ENCODE measurements around the gene NEMP1. TPM values are rescaled to one million over a fixed set of nuclear protein-coding genes. Genes with fewer than 3 reads are reported as not detected.
A peak's percentile ranks its signal among the peaks of the same experiment; 100 is the strongest.
"Not testable (repeated sequence)": the region's sequence is repeated elsewhere in the genome, so short reads cannot be mapped to it uniquely, and the experiment has no call there.

NEMP1 gene
- total RNA-seq, 1 experiment from 2014 or later = 16.4 TPM

GRCh38 chr12:57019983-57020719, 58.4 kb downstream of the NEMP1 start:
- H3K27ac ChIP-seq (ENCODE audit: low read length) = no peak overlapping the region
- ChIA-PET CTCF (no interaction called here), POLR2A (ENCODE audit: unreplicated experiment) (no interaction called here)
- intact Hi-C loops (cut with micrococcal nuclease) = no loop called here
- no peak overlapping the region for H3K4me3 ChIP-seq (ENCODE audit: low read length)
- TF ChIP-seq EZH2phosphoT487 (IDR thresholded peaks at IDR 0.05; ENCODE audit: borderline replicate concordance, low read length) = no peak
- TF ChIP-seq, protein P1, sequence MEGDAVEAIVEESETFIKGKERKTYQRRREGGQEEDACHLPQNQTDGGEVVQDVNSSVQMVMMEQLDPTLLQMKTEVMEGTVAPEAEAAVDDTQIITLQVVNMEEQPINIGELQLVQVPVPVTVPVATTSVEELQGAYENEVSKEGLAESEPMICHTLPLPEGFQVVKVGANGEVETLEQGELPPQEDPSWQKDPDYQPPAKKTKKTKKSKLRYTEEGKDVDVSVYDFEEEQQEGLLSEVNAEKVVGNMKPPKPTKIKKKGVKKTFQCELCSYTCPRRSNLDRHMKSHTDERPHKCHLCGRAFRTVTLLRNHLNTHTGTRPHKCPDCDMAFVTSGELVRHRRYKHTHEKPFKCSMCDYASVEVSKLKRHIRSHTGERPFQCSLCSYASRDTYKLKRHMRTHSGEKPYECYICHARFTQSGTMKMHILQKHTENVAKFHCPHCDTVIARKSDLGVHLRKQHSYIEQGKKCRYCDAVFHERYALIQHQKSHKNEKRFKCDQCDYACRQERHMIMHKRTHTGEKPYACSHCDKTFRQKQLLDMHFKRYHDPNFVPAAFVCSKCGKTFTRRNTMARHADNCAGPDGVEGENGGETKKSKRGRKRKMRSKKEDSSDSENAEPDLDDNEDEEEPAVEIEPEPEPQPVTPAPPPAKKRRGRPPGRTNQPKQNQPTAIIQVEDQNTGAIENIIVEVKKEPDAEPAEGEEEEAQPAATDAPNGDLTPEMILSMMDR (conservative IDR thresholded peaks at IDR 0.05; ENCODE audit: low read depth, low read length) = no peak
- TF ChIP-seq EZH2 (IDR thresholded peaks at IDR 0.05; ENCODE audit: low read length, unreplicated experiment) = no peak
- H3K4me2 ChIP-seq (ENCODE audit: low read length) = no peak overlapping the region
- ATAC-seq (no peak; the same call in 1 of the 2 replicates), DNase-seq (peak; percentile 42)
- H4K20me1 ChIP-seq (ENCODE audit: low read length) = no peaks in the 10 kb centered on the region
- no TSS peak for BruUV-seq (replicated peaks)
- peaks cover 9% of the 10 kb centered on the region for H3K27me3 ChIP-seq (ENCODE audit: low read length)
- no peaks in the 10 kb centered on the region for H3F3A ChIP-seq (ENCODE audit: low read length, unreplicated experiment)
- H3K36me3 ChIP-seq (ENCODE audit: low read depth, low read length) = no peaks in the 10 kb centered on the region
- H3K9me3 ChIP-seq (ENCODE audit: low read length) = no peaks in the 10 kb centered on the region
- H3K4me1 ChIP-seq (ENCODE audit: insufficient read depth, low read length) = peaks cover 7% of the 10 kb centered on the region
- H3K9me2 ChIP-seq (replicated peaks; ENCODE audit: low read length) = no peaks in the 10 kb centered on the region
- peak overlapping the region; percentile 5; the same call in 1 of the 2 replicates for H2AFZ ChIP-seq (ENCODE audit: low read length)
- H3K79me2 ChIP-seq (ENCODE audit: low read length) = no peaks in the 10 kb centered on the region
- H3K9ac ChIP-seq (ENCODE audit: low read length) = no peak overlapping the region

DNA sequence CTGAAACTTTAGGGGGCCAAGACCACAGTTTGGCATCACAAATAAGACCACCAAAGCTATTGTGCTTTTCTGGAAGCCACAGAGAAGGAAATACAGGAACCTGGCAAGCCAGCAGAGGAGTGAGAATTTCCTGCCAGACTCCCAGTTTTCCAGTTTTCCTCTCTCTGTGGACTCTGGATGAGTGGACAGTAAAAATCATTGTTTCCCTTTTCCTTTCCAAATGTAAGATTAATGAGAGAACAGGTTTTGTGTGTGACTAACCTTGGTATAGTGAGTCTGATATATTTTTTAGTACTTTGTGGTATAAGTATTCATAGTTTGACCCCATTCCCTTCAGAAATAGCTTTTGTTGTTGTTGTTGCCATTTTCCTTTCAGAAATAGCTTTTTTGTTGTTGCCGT, 59.7 kb downstream of the NEMP1 start:
- Histone ChIP-seq H3K4me3 (ENCODE audit: low read length) (no peak overlapping the region), H3K9me3 (ENCODE audit: low read length) (no peaks in the 10 kb centered on the region), H2AFZ (ENCODE audit: low read length) (no peak overlapping the region), H3K36me3 (ENCODE audit: low read depth, low read length) (no peaks in the 10 kb centered on the region), H3K9me2 (replicated peaks; ENCODE audit: low read length) (no peaks in the 10 kb centered on the region), H3F3A (ENCODE audit: low read length, unreplicated experiment) (no peaks in the 10 kb centered on the region), H3K27ac (ENCODE audit: low read length) (no peak overlapping the region), H3K9ac (ENCODE audit: low read length) (no peak overlapping the region), H3K79me2 (ENCODE audit: low read length) (no peaks in the 10 kb centered on the region), H4K20me1 (ENCODE audit: low read length) (no peaks in the 10 kb centered on the region), H3K4me2 (ENCODE audit: low read length) (no peak overlapping the region), H3K4me1 (ENCODE audit: insufficient read depth, low read length) (peaks cover 7% of the 10 kb centered on the region), H3K27me3 (ENCODE audit: low read length) (peaks cover 22% of the 10 kb centered on the region)
- no peak for ATAC-seq
- TF ChIP-seq EZH2 (IDR thresholded peaks at IDR 0.05; ENCODE audit: low read length, unreplicated experiment) = no peak
- TF ChIP-seq, protein P1 (conservative IDR thresholded peaks at IDR 0.05; ENCODE audit: low read depth, low read length) = no peak
- no TSS peak for BruUV-seq (replicated peaks)
- CTCF ChIA-PET = no interaction called here
- DNase-seq = no peak
- intact Hi-C loops (cut with micrococcal nuclease) = no loop called here
- POLR2A ChIA-PET (ENCODE audit: unreplicated experiment) = no interaction called here

DNA sequence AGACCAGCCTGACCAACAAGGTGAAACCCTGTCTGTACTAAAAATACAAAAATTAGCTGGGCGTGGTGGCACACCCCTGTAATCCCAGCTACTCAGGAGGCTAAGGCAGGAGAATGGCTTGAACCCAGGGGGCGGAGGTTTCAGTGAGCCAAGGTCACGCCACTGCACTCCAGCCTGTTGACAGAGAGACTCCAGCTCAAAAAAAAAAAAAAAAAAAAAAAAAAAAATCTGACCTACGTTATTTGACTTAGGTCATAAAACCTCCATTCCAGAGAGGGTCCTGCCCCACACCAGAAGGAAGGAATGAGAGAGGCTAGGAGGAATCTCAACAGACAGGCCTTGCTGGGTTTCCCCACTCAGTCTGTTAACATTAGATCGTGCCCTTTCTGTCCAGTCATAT, 60.2 kb downstream of the NEMP1 start:
- H3K9me2 ChIP-seq (replicated peaks; ENCODE audit: low read length); H3F3A ChIP-seq (ENCODE audit: low read length, unreplicated experiment); H3K4me1 ChIP-seq (ENCODE audit: insufficient read depth, low read length); H3K9ac ChIP-seq (ENCODE audit: low read length); ATAC-seq; H3K9me3 ChIP-seq (ENCODE audit: low read length); BruUV-seq (replicated peaks); H3K4me3 ChIP-seq (ENCODE audit: low read length); H3K27ac ChIP-seq (ENCODE audit: low read length); DNase-seq; H2AFZ ChIP-seq (ENCODE audit: low read length); H3K36me3 ChIP-seq (ENCODE audit: low read depth, low read length); intact Hi-C loops (cut with micrococcal nuclease); CTCF ChIA-PET; H4K20me1 ChIP-seq (ENCODE audit: low read length); H3K79me2 ChIP-seq (ENCODE audit: low read length); H3K4me2 ChIP-seq (ENCODE audit: low read length): not testable (repeated sequence)
- POLR2A ChIA-PET (ENCODE audit: unreplicated experiment) = interaction anchor here (0.6 to 0.7 kb wide), 2 partner anchors 63 to 79 kb away, joined by 7 to 16 read pairs; no protein-coding TSS in a partner anchor
- peaks cover 27% of the 10 kb centered on the region for H3K27me3 ChIP-seq (ENCODE audit: low read length)
